ENCODE data around the gene SLC7A6.

DNA sequence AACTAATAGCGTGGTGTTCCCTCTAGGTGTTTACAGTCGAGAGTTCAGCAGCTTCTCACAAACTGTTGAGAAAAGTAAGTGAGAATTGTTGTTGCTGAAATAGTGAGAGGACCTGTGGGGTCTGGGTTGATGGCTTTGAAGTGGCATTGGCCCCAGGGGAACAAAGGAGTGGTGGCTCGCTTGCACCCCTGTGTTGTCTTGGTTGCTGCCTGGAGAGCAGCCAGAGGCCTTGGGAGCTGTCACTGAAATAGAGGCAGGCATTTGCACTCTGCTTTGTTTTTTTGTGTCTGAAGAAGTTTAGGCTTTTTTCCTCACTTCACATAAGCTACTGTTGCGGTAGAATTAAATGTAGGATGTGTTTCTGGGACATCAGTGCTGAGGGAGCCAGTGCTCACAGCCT lies 83.3 kb downstream of the SLC7A6 start:
- TF ChIP-seq POLR2AphosphoS5 (IDR thresholded peaks at IDR 0.05; ENCODE audit: borderline replicate concordance, low read depth, low read length): no peak
- TF ChIP-seq EZH2 (IDR thresholded peaks at IDR 0.05): no peak
- no peak for TF ChIP-seq FOXP2 (optimal IDR thresholded peaks at IDR 0.05; ENCODE audit: control extremely low read depth, extremely low read length, insufficient read depth)
